ENCODE results near the gene DTNB.
"Not testable (repeated sequence)": the region's sequence is repeated elsewhere in the genome, so short reads cannot be mapped to it uniquely, and the experiment has no call there.

Gene DTNB

DNA sequence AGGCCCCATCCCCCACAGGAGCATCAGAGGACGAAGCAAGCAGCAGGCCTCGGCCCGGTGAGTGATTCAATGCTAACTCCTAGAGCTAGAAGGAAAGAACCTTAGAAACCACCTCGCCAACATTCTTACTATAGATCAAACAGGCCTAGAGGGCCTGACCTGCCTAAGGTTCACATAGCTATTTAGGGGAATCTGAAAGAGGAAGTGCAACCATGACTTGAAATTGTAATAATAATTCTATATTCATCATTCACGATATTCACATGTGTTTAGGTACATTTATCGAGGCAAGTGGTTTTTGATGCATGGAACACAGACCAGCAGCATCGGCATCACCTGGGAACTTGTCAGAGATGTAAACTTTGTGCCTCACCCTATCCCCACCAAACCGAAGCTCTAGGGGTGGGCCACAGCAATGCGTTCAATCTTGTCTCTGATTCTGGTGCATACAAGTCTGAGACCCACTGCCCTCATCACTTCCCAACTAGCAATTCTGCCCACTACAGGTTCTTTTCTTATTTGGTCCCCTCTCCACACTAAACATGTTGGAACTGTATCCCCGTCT lies 253.6 kb downstream of the DTNB start:
- DNase-seq (ENCODE audit: low read depth in 2 of 2) = no peak

DNA sequence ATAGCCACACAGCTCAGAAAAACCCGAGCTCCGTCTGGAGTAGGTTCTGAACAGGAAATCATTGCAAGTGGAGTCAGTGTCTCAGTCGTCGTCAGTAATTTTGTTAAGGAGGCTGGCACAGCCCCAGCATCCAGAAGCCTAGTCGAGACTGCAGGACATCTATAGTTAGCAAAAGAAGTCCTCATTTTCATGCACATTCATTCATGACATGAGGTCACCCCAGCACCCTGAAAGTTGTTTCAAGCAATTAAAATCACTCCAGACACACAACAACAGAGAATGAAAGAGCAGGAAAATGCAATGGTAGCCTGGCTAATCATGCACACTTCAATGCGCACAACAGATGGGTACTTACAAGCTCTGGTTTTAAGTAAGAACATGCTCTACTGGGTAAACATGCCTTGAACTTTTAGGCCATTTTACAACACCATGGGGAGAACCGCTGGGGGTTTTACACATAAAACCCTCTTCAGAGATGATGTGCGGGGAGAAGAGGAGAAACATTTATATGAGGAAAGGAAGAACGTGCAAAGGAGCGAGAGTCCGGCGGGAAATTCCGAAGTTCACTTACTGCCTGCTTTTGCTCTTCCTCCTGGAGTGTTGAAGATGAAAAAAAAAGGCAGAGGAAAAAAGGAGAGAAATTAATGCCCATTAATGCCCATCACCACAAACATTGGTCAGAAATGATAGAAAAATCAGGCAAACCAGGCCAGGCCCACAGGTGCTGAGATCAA lies 254.3 kb downstream of the DTNB start:
- DNase-seq (ENCODE audit: low read depth in 2 of 2) = no peak

DNA sequence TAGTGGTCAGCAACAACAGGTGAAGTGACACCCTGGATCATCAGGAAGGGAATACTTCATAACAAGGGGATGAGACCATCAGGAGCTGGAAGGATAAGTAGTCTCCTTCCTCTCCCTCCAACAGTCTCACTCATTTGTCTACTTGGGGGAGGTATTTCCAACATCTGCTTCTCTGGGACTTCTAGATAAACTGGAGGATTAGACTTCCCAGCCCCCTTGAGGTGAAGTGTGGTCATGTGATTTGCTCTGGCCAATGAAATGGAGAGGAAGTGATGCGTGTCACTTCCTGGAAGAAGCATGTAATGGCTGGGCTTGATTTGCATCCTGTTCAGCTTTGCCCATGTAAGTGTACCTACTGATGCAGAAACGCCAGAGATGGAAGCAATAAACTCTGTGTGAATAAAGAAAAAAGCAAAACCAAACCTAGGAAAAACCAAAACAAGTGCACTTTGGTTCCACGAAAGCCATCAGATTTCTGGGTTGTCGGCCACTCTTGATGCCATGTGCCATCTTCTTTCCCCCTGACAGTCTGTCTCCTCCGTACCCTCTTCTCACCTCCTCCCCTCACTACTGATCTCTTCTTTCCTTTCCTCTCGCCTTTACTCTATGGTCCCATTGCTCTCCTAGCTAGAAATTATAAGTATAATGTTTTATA lies 255.5 kb downstream of the DTNB start:
- DNase-seq (ENCODE audit: low read depth in 2 of 2) = no peak

DNA sequence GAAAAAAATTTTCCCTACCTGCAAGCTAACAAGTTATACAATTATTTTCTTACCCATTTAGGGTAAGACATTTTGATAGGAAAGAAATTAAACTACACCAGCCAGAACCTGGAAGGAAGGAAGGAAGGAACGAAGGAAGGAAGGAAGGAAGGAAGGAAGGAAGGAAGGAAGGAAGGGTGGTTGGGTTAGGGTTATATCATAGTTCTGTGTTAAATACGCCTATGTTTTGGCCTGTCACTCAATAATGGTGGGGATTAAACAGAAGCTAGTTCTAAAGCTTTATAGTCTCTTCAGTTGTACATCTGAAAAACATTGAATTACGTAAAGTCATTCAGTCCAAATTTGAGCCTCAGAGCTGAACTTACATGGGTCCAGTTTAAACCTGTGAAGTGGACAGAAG lies 256.7 kb downstream of the DTNB start:
- no peak for DNase-seq (ENCODE audit: low read depth in 2 of 2)

DNA sequence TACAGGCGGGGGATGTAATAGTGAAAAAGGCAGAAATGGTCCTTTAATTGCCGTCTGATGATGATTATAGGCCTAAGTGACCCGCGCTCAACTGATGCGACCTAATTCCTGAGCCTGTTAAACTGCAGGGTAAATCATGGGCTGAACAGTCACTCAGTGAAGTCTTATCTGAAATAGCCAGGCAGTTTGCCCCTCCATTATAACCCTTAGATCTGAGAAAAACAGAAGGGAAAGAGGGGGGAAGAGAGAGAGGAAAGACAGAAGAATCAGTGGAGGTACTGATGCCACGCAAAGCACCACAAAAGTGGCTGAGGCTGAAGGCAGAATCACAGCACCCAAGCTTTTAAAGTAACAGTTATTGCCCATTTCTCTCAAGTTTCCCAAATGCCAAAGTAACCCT lies 258.6 kb downstream of the DTNB start:
- no peak for DNase-seq (ENCODE audit: low read depth in 2 of 2)

DNA sequence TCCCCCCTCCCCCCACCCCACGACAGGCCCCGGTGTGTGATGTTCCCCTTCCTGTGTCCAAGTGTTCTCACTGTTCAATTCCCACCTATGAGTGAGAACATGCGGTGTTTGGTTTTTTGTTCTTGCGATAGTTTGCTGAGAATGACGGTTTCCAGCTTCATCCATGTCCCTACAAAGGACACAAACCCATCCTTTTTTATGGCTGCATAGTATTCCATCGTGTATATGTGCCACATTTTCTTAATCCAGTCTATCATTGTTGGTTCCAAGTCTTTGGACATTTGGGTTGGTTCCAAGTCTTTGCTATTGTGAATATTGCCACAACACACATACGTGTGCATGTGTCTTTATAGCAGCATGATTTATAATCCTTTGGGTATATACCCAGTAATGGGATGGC lies 260.0 kb downstream of the DTNB start:
- DNase-seq (ENCODE audit: low read depth in 2 of 2) = not testable (repeated sequence)

DNA sequence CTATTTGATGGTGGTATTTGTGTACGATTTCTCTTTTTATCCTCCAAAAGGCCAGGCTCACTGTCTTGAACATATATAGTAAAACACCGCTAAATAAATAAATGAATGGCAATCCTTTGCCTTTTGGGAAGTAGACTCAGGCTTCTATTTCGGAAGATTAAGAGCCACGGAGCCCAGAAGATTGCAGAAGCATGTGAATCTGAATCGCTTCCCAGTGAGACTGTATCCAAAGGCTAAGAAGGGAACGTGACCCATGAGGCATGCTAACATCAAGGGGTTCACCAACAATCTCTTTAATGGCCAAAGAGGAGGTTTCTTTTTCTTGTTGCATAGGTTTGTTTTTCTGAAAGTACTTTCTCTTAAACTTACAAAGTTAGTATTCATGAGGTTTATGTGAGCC lies 261.6 kb downstream of the DTNB start:
- DNase-seq (ENCODE audit: low read depth in 2 of 2) = no peak

DNA sequence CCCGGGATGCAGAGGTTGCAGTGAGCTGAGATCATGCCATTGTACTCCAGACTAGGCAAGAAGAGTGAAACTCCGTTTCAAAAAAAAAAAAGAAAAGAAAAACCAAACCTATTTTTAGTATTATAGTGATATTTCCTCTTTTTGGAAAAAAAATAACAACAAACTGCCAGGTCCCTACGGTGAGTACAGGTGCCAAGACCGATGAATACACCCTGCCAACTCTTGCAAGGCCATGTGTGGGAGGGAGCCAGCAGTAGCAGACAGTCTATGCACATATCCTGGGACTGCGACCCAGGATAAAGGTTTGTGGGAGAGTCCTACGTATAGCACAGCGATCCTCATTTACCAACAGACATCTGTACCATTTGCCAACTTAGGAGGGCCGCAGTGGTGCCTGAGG lies 262.1 kb downstream of the DTNB start:
- no peak for DNase-seq (ENCODE audit: low read depth in 2 of 2)

DNA sequence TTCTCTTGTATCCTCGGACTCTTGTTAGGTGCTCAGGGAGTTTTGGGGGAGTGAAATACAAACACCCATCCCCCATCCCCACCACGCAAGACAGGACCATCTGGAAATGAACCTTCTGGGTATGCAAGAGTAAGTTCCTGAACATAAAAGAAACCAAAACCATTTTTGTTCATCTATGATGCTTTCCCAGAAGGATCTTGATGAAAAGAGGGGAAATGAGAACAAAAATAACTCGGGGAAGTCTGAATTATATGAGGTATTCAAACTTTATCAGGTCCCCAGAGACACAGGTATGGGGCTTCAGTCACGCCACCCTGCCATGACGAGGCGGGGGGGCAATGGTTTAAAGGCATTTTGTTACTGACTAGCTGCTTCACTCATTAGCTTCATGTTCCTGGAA lies 263.0 kb downstream of the DTNB start:
- no peak for DNase-seq (ENCODE audit: low read depth in 2 of 2)

DNA sequence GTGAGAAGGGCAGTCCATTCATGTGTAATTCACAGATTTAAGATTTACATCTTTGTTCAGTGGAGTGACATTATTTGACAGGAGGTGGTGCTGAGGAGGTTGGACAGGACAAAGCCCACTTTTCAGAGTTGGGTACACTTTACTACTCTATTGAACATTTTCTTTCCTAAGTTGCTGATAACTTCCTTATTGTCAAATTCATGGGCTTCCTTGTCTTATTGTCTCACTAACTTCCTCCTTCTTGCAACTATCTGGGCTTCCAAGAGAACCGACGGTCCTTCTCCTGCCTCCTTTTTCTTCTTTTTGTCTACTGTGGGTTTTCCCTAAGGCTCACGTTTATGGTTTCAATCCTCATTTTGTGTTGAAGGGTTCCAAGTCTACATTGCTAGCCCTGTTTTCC lies 263.9 kb downstream of the DTNB start:
- no peak for DNase-seq (ENCODE audit: low read depth in 2 of 2)

DNA sequence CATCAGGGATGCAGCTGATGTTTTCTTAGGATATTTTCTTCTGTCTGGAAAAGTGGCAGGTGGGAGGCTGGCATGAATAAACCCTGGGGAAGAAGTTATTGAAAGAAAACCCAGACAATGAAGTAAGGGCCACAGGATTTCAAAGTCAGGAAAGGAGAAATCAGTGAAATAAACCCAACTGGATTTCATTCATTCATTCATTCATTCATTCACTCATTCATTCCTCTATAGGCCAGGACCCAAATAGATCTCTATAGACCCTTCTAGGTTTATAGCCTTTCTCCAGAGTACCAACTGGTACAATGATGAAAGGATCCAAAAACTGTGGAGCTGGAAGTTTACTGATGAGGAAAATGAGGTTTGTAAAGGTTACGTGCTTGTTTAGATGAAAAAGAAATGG lies 264.3 kb downstream of the DTNB start:
- DNase-seq (ENCODE audit: low read depth in 2 of 2) = no peak

DNA sequence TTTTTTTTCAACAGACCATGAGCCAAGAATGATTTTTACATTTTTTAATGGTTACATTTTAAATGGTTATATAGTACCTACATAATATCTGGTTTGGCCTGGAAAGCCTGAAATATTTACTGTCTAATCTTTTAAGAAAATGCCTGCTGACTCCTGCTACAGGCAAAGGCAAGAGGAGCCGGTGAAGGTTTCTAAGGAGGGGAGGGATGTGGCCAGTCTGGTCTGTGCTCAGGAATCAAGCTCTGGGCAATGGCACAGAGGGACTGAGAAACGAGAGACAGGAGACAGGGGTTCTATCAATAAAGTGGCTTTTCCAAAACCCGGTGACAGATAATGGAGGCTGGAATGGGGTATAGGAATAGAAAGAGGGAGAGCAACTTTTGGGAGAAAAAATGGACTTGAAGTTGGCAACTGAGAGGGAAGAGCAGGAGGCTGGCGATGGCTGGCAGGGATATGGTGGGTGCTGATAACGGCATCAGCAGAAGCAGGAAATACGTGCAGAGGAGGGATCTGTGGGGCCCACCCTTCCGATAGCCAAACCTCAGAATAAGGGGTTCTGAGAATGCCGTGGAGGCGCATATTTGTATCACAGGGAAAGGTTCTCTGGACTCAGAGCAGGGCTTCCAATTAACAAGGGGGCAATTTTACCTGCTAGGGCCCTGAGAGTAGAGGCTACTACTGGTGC lies 267.6 kb downstream of the DTNB start:
- DNase-seq (ENCODE audit: low read depth in 2 of 2) = no peak

DNA sequence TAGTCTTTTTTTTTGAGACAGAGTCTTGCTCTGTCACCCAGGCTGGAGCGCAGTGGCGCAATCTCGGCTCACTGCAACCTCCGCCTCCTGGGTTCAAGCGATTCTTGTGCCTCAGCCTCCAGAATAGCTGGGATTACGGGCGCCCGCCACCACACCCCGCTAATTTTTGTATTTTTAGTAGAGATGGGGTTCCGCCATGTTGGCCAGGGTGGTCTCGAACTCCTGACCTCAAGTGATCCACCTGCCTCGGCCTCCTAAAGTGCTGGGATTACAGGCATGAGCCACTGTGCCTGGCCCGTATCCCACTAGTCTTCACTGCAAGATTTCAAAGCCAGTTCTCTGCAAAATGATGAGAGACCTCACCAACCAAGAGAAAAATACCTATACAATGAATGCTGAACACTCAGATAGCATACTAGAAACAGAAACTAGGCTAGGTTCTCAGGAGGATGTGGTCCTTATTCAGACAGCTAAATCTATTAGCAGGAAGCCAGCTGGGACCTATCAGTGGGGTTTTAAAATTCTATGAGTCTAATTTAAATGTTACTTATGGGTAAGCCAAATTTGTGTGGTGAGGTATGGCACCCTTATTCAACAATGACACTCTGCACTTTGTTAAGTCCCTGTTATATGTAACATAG lies 270.1 kb downstream of the DTNB start:
- DNase-seq (ENCODE audit: low read depth in 2 of 2) = not testable (repeated sequence)

DNA sequence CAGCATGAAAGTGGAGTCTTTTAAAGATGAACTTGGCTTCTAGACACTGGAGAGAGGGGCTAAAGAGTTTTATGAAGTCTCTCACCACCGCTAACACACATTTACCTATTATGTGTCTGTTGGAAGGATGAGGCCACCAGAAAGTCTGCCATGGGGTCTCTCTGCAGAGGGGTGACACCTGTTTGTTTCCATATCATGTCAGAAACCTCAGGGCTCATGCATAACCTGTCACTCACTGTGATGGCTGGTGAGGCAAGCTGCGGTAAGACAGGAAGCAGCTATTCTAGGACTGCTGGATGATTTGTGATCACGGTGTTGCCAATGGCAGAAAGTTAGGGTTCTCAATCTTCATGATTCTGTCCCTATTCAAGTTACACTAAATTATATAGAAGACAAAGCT lies 270.9 kb downstream of the DTNB start:
- DNase-seq (ENCODE audit: low read depth in 2 of 2) = no peak

DNA sequence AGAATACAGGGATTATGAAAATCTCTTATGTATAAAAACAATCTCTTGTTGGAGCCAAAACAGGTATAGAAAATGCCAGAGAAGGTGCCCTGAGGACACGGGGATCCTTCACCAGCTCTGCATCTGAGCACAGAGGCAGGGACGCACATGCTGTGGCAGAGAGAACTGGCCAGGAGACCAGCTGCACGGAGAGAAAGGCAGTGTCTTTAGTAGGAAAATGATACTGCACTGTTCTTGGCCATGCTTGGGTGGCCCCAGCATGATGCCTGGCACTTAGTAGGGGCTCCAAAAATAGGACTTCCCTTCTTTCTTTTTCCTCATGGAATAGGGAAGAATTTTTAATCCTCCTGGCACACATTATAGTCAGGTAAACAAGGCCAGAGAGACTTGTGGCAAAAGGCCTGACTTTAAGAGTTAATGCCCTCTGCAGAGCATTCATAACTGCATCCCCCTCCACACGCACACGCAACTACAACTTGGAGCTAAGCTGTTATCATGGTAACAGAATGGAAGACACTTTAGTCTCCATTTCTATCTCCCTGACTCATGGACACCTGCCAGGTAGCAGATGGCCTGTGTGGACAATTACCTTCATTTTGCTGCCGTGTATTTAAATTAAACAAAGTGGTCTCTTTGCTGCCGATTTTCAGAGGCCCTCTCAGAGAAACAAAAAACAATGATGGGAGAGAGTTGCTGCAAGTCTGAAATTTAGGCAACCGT lies 271.9 kb downstream of the DTNB start:
- DNase-seq (ENCODE audit: low read depth in 2 of 2) = no peak

DNA sequence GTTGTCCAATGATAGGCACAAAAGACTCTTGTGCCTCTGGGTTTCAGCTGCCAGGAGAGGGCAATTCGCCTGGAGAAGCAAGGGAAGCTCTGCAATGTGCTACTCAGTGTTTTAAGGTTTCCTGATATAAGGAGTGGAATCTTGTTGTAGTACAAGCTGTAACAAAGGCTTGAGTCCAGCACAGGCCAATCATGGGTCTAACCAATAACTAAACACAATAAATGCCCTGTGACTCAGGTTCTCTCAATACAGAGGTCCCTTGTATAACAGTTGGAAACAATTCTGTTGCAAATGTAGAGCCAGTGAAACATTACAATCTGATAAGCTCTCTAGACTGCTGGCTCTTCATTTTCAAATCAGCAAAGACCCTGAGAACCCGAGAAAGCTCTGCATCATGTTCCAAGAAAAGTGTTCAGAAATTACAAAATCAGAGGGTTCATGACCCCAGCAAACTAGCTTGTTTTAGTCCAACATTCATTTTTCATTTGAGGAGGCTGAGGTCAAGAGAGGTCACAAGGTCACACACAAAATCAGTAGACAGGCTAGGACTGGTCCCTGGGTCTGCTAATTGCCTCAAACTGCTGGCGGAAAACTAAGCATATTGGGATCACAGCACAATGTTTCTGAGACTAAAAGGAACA lies 272.7 kb downstream of the DTNB start:
- no peak for DNase-seq (ENCODE audit: low read depth in 2 of 2)

DNA sequence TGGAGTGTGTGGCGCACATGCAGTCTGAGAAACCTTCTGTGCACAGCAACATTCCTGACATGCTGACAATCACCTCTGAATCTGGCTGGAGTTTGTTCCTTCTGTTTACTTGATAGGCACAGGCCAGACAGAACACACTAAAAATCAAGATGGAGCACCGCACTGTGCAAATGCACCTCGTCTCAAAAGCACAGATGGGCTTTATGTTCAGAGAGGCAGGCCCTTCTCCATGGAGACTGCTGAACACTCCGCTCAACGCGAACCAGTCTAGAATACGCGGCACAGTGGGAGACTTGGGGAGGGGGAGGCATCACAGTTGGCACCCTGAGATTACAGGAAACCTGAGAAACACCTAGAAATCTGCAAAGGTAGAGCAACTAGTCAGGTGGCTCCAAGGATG lies 273.2 kb downstream of the DTNB start:
- DNase-seq (ENCODE audit: low read depth in 2 of 2) = no peak

DNA sequence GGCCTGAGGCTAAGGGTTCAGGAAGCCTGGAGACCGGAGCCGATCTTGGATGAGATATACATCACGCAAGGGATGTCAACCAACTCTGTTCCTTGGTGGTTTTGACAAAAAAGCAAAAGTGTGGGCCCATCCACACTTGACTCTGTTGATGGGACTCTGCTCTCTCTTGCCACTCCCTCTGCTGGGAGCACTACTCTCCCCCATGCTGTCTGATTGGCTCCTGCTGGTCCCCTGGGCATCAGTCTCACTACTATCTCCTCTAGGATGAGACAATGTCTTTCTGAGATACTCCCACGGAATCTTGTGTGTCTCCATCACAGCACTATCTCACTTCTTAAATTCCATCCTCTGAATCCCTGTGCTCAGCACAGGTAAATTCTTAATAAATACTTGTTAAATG lies 274.8 kb downstream of the DTNB start:
- DNase-seq (ENCODE audit: low read depth in 2 of 2) = no peak

DNA sequence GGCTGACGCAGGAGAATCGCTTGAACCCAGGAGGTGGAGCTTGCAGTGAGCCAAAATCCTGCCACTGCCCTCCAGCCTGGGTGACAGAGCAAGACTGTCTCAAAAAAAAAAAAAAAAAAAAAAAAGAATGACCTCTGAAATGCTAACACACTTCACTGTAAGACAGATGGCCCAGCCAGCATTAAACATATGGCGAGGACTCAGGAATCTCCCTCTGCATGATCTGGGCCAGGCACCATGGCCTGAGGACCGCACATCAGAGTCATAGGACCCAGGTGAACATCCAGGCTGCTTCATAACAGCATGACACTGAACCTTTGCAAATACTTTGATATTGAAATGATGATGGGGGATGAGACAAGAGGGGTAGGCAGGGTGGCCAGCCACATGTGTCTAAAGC lies 275.6 kb downstream of the DTNB start:
- no peak for DNase-seq (ENCODE audit: low read depth in 2 of 2)

DNA sequence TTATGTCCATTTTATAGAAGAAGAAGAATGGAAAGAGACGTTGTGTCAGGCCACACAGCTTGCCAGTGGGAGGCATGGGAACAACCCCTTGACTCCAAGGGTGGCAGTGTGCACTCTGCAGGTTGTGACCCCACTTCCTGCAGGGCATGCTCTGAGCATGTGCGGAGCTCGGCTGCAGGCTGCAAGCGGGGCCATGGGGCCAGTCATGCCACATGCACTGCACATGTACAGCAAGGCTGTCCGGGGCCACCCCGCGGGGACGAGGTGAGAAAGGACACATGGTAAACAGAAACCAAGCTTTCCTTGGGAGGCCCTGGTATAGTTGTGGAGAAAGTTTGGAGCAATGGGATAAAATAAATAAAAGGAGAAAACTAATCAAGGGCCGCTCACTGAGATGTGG lies 284.2 kb downstream of the DTNB start:
- no peak for DNase-seq (ENCODE audit: low read depth in 2 of 2)

DNA sequence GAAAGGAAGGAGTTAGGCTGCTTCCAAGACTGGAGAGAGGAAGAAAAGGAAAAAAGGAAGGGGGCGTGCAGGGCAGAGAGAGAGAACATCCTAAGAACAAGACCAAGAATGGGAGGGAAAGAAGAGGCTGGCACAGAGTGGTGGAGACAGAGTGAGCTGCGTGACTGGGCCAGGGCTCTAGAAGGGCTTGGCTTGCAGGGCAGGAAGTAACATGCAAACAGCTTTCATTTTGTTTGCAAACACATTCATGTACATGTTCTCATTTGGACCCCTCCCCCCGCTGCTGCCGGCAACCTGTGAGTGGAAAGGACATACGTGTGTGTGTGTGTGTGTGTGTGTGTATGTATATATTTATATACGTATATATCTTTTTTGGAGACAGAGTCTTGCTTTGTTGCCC lies 284.9 kb downstream of the DTNB start:
- no peak for DNase-seq (ENCODE audit: low read depth in 2 of 2)

All from activated CD4-positive, alpha-beta T cell treated with anti-CD3 and anti-CD28 coated beads for 24 hours (primary cell).